SJSA1 (cell line): ENCODE data around the gene RAB3B. TPM values are rescaled to one million over a fixed set of nuclear protein-coding genes. Genes with fewer than 3 reads are reported as not detected.
"Not testable (repeated sequence)": the region's sequence is repeated elsewhere in the genome, so short reads cannot be mapped to it uniquely, and the experiment has no call there.

Source experiments
- DNase-seq, 2 experiments: peaks; one replicate each; pipeline ENCODE4 v3.0.0-alpha.2; 2015 to 2020; ENCODE audit warnings: low spot score in 2 of 2, low read depth in 1 of 2
- H3K27ac ChIP-seq: fragments of 250-450 bp; sonication (Bioruptor Pico); 2 replicates; pipeline ENCODE4 v1.5.1; 2020; ENCODE audit warnings: mild to moderate bottlenecking, moderate library complexity
- H3K27me3 ChIP-seq: fragments of 250-450 bp; sonication (Bioruptor Pico); replicated peaks from 2 replicates; pipeline ENCODE4 v1.5.1; 2020; ENCODE audit warnings: mild to moderate bottlenecking, moderate library complexity
- H3K36me3 ChIP-seq: fragments of 250-450 bp; sonication (Bioruptor Pico); 2 replicates; pipeline ENCODE4 v1.5.1; 2020; ENCODE audit warnings: mild to moderate bottlenecking
- H3K4me1 ChIP-seq: fragments of 250-450 bp; sonication (Bioruptor Pico); replicated peaks from 2 replicates; pipeline ENCODE4 v1.6.1; 2021; ENCODE audit warnings: mild to moderate bottlenecking
- H3K4me3 ChIP-seq: fragments of 250-450 bp; sonication (Bioruptor Pico); 2 replicates; pipeline ENCODE4 v1.5.1; 2020; ENCODE audit warnings: mild to moderate bottlenecking
- H3K9me3 ChIP-seq: fragments of 250-450 bp; sonication (Bioruptor Pico); replicated peaks from 2 replicates; pipeline ENCODE4 v1.5.1; 2020; ENCODE audit warnings: mild to moderate bottlenecking
- total RNA-seq: library from RNA; depleted of rRNA; stranded (reverse); fragments of >200 nt; shearing (Covaris generic); gene quantifications from 2 replicates; pipeline ENCODE4 v1.2.3, GENCODE V29; 2014

RAB3B gene
- total RNA-seq, 1 experiment from 2014 or later: 31.4 TPM

GRCh38 chr1:51976846-51977602 lies 13.5 kb downstream of the RAB3B start:
- Histone ChIP-seq H3K27ac (no peak overlapping the region), H3K4me1 (peaks cover 10% of the 10 kb centered on the region), H3K36me3 (peaks cover 41% of the 10 kb centered on the region), H3K27me3 (no peaks in the 10 kb centered on the region), H3K4me3 (no peak overlapping the region), H3K9me3 (no peaks in the 10 kb centered on the region)
- DNase-seq: no peak

GRCh38 chr1:51973587-51974474 lies 16.7 kb downstream of the RAB3B start:
- no peak overlapping the region for H3K4me3 ChIP-seq
- DNase-seq: peak in 1 of 2 experiments; percentile 15
- no peaks in the 10 kb centered on the region for H3K27me3 ChIP-seq
- H3K4me1 ChIP-seq: peaks cover 40% of the 10 kb centered on the region
- no peak overlapping the region for H3K27ac ChIP-seq
- H3K36me3 ChIP-seq: peaks cover 49% of the 10 kb centered on the region
- no peaks in the 10 kb centered on the region for H3K9me3 ChIP-seq

GRCh38 chr1:51969038-51969705 lies 21.3 kb downstream of the RAB3B start:
- DNase-seq: peak; percentile 68 to 73

DNA sequence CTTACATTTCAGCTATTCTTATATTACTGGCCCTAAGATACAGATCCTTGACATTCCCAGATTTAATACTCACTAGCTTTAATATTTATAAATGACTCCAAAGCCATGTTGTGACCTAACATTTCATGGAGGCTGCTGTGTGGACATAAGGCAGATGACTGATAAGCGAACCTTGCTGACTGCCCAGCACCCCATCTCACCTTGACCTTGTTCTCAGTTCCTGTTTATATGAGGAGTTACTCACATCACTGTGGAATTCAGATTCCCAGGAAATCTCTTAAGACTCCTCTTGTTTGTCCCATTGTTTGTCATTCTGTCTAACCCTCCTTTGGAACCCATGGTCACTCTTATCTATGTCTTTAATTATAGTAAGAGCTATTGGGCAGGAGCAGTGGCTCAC lies 21.9 kb downstream of the RAB3B start:
- no peak for DNase-seq
- H3K9me3 ChIP-seq: no peaks in the 10 kb centered on the region
- peak overlapping the region; percentile 93 for H3K27ac ChIP-seq

More at GRCh38 chr1:51969038-51969705, 21.3 kb downstream of the RAB3B start:
- no peak overlapping the region for H3K4me3 ChIP-seq
- no peaks in the 10 kb centered on the region for H3K27me3 ChIP-seq
- peaks cover 51% of the 10 kb centered on the region for H3K4me1 ChIP-seq
- H3K27ac ChIP-seq: peak overlapping the region; percentile 93
- H3K9me3 ChIP-seq: no peaks in the 10 kb centered on the region
- peaks cover 39% of the 10 kb centered on the region for H3K36me3 ChIP-seq

GRCh38 chr1:51967213-51967791 lies 23.2 kb downstream of the RAB3B start:
- Histone ChIP-seq H3K4me1 (peaks cover 55% of the 10 kb centered on the region), H3K36me3 (peaks cover 36% of the 10 kb centered on the region)
- H3K27me3 ChIP-seq, H3K9me3 ChIP-seq, H3K27ac ChIP-seq, H3K4me3 ChIP-seq, DNase-seq: not testable (repeated sequence)

More for the DNA sequence above, 21.9 kb downstream of the RAB3B start:
- Histone ChIP-seq H3K36me3 (peaks cover 36% of the 10 kb centered on the region), H3K4me1 (peaks cover 51% of the 10 kb centered on the region), H3K4me3 (no peak overlapping the region), H3K27me3 (no peaks in the 10 kb centered on the region)

DNA sequence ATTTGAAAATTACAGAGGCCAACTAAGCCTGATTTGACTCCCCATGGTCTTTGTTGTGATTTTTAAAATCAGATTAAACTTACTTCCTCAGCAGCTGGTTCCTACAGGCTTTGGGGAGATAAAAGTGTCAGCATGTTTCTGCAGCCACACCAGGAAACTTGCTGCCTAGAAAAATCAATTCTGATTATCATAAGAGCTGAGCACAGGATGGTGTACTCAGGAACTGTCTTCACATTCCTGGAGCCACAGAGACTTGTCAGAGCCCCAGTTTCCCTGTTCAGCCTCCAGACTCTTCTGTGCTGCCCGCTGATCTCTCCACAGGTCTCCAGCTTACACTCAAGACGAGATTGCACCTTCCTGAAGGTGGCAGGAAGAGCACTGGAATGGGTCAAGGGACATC lies 23.9 kb downstream of the RAB3B start:
- Histone ChIP-seq H3K4me1 (peaks cover 50% of the 10 kb centered on the region), H3K4me3 (no peak overlapping the region), H3K27ac (no peak overlapping the region), H3K36me3 (peaks cover 34% of the 10 kb centered on the region), H3K9me3 (no peaks in the 10 kb centered on the region), H3K27me3 (no peaks in the 10 kb centered on the region)
- no peak for DNase-seq

DNA sequence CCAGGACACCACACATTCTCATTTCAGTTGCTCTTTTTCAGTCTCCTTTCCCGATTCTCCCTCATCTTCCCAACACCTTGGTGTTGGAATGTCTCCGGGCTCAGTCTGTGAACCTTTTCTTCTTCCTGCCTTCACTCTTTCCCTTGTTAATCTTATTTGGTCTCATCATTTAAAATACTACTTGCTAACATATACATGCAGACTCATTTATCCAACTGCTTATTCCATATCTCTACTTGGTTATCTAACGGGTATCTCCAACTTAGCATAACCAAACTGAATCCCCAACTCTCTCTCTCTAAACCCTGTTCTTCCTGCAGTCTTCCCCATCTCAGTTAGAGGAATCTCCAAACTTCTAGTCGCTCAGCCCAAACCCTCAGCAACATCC lies 26.2 kb downstream of the RAB3B start:
- peaks cover 34% of the 10 kb centered on the region for H3K36me3 ChIP-seq
- peak overlapping the region; percentile 24; the same call in 1 of the 2 replicates for H3K27ac ChIP-seq
- DNase-seq: no peak
- peaks cover 29% of the 10 kb centered on the region for H3K4me1 ChIP-seq
- no peak overlapping the region for H3K4me3 ChIP-seq
- no peaks in the 10 kb centered on the region for H3K9me3 ChIP-seq
- H3K27me3 ChIP-seq: no peaks in the 10 kb centered on the region

DNA sequence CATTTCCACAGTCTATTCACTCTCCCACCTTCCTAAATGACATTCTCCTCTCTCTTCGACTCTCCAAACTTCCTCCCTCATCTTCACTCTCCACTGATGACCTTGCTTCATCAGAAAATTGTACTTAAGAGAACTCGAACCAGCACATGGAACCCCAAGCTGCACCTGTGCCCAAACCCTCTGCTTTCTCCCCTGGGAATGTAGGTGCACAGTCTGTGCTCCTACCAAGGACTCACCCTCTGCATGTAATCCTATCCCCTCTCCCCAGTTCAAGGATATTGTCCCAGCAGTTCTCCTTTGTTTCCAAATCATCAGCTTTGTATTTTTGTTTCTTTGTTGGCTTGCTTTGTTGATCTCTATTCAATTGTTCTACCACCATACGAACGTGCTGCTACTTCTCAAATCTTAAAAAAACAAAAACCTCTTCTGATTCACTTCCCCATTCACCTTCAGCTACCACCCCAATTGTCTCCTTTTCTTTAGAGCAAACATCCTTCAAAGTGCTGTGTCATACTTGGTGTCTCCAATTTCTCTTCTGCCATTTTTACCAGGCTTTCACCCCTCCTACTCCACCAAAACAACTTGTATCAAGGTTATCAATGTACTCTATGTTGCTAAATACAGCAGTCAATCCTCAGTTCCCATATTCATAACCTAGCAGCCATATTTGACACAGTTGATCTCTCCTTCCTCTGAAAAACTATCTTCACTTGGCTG lies 26.8 kb downstream of the RAB3B start:
- H3K27ac ChIP-seq: peak overlapping the region; percentile 24; the same call in 1 of the 2 replicates
- peaks cover 36% of the 10 kb centered on the region for H3K36me3 ChIP-seq

GRCh38 chr1:51962486-51963356 lies 27.8 kb downstream of the RAB3B start:
- H3K36me3 ChIP-seq: peaks cover 27% of the 10 kb centered on the region
- H3K27ac ChIP-seq: no peak overlapping the region
- no peak overlapping the region for H3K4me3 ChIP-seq
- DNase-seq: no peak
- H3K27me3 ChIP-seq: no peaks in the 10 kb centered on the region
- peaks cover 20% of the 10 kb centered on the region for H3K4me1 ChIP-seq
- H3K9me3 ChIP-seq: no peaks in the 10 kb centered on the region

More for the DNA sequence above, 26.8 kb downstream of the RAB3B start:
- no peaks in the 10 kb centered on the region for H3K9me3 ChIP-seq
- DNase-seq: no peak
- H3K4me3 ChIP-seq: no peak overlapping the region
- no peaks in the 10 kb centered on the region for H3K27me3 ChIP-seq
- H3K4me1 ChIP-seq: peaks cover 24% of the 10 kb centered on the region

- DNase-seq: no peak
Measured at GRCh38 chr1:51961954-51962353, 28.5 kb downstream of the RAB3B start.

GRCh38 chr1:51961231-51961630 lies 29.3 kb downstream of the RAB3B start:
- H3K36me3 ChIP-seq: peaks cover 17% of the 10 kb centered on the region
- no peak for DNase-seq
- H3K4me1 ChIP-seq: peaks cover 31% of the 10 kb centered on the region
- H3K4me3 ChIP-seq: no peak overlapping the region
- H3K9me3 ChIP-seq: no peaks in the 10 kb centered on the region
- H3K27ac ChIP-seq: no peak overlapping the region
- H3K27me3 ChIP-seq: no peaks in the 10 kb centered on the region

More at GRCh38 chr1:51961954-51962353, 28.5 kb downstream of the RAB3B start:
- Histone ChIP-seq H3K4me1 (peaks cover 24% of the 10 kb centered on the region), H3K36me3 (peaks cover 25% of the 10 kb centered on the region), H3K4me3 (no peak overlapping the region), H3K27me3 (no peaks in the 10 kb centered on the region), H3K9me3 (no peaks in the 10 kb centered on the region), H3K27ac (no peak overlapping the region)

GRCh38 chr1:51960262-51960661 lies 30.2 kb downstream of the RAB3B start:
- H3K9me3 ChIP-seq: no peaks in the 10 kb centered on the region
- no peak overlapping the region for H3K27ac ChIP-seq
- no peak for DNase-seq
- peaks cover 12% of the 10 kb centered on the region for H3K36me3 ChIP-seq
- H3K27me3 ChIP-seq: no peaks in the 10 kb centered on the region
- H3K4me3 ChIP-seq: no peak overlapping the region
- H3K4me1 ChIP-seq: peaks cover 31% of the 10 kb centered on the region
